HG03460 (cell line): ENCODE data around the gene PAPSS2.
"Not testable (repeated sequence)": the region's sequence is repeated elsewhere in the genome, so short reads cannot be mapped to it uniquely, and the experiment has no call there.

Source experiments
- ATAC-seq: cut with Tn5 transposase; IDR thresholded peaks from one replicate; pipeline ENCODE4 v1.9.1; 2021; ENCODE audit not compliant: unreplicated experiment

Gene PAPSS2

DNA sequence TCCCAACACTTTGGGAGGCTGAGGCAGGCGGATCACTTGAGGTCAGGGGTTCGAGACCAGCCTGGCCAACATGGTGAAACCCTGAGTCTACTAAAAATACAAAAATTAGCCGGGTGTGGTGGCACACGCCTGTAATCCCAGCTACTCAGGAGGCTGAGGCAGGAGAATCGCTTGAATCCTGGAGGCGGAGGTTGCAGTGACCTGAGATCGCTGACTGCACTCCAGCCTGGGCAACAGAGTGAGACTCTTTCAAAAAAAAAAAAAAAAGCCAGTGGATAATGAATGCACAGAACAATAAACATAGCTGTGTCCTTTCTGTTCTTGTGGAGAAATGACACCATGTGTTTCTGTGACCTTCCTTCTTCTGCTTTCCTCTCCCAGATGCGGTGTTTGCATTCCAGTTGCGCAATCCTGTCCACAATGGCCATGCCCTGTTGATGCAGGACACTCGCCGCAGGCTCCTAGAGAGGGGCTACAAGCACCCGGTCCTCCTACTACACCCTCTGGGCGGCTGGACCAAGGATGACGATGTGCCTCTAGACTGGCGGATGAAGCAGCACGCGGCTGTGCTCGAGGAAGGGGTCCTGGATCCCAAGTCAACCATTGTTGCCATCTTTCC is 83.4 kb downstream of the PAPSS2 start:
- not testable (repeated sequence) for ATAC-seq

DNA sequence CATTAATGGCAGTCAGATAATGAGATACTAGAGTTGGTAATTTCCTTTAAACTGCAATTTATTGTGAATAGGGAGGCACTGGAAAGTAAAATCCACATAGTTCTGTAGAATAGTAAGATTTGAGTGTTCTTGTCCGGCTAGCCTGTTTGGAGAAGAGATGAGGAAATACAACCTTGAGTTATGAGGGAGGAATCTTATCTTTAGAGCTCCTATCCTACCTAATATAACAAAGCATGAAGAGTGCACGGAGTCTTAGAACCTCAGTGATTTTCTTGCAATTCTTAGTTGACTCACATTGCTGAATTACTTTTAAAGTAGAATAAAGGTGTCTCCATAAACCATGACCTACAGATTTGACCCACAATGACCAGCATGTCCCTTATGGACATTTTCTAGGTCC is 84.9 kb downstream of the PAPSS2 start:
- ATAC-seq: no peak

DNA sequence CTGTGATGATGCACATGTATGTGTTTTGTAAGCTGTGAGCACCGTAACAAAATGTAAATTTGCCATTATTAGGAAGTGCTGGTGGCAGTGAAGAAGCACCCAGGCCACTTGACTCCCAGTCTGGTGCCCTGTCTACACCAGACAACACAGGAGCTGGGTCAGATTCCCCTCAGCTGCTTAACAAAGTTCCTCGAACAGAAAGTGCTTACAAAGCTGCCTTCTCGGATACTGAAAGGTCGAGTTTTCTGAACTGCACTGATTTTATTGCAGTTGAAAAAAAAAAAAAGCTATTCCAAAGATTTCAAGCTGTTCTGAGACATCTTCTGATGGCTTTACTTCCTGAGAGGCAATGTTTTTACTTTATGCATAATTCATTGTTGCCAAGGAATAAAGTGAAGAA is 87.2 kb downstream of the PAPSS2 start:
- ATAC-seq: no peak

DNA sequence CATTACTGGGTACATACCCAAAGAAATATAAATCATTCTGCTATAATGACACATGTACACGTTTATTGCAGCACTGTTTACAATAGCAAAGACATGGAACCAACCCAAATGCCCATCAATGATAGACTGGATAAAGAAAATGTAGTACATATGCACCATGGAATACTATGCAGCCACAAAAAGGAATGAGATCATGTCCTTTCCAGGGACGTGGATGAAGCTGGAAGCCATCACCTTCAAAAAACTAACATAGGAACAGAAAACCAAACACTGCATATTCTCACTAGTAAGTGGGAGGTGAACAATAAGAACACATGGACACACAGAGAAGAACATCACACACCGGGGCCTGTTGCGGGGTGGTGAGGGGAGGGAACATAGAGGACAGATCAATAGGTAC is 88.6 kb downstream of the PAPSS2 start:
- ATAC-seq: not testable (repeated sequence)

DNA sequence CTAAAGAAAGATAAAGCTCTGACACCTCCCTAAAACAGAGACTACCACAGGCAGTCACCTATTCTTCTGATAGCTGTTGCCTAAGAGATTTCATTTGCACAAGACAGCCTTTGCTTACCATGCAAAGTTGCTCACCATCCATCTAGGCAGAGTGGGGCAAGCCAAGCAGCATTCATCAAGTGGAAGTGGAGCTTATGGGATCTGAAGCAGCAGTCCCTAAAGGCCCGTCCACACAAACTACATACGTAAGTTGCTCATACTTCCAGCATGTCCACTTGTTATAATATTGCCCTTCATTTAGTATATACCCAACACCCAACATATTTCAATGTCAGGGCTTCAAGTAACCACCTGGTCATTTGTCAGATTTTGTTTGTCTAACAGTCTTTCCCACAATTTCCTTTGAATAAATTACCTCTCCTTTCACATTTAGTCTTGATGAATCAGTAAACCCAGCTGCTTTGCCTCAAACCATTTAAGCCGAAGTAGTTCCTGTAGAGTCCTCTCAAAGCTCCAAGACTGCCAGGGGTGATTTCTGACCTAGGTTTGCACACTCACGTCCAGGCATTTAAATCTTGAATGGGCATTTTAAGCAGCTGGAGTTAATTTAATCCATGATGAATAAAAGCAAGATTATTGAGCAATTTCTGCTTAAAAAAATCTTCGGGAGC is 90.5 kb downstream of the PAPSS2 start:
- ATAC-seq: no peak

DNA sequence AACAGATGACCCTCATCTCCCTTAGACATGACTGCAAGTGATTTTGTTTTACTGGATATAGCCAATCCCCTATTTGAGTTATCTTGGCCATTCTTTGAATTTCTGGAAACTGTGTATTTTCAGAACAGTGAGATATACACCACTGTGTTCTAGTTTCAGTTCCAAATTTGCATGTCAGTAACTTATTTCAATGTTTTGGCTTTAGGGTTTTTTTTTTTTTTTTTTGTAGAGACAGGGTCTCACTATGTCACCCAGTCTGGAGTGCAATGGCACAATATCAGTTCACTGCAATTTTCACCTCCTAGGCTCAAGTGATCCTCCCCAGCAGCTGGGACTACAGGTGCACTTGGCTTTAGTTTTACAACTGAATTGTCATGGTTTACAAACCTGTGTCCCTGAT is 91.1 kb downstream of the PAPSS2 start:
- peak; percentile 56 for ATAC-seq

DNA sequence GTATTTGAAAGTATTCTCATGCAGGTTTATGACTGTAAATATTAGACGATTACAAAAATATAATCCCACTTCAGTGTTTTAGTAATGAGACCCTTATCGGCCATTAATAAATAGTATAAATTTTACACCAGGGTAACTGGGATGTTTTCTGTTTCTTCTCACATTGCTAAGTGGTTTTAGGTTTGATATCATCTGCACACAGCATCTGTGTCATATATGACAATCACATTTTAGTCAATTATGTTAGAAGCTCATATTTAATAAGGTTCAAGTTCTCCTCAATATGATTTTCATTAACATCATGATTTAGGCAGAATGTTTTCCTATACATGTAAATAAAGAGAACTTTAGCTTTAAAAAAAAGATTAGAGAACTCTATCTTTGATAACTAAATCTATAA is 91.6 kb downstream of the PAPSS2 start:
- ATAC-seq: no peak

DNA sequence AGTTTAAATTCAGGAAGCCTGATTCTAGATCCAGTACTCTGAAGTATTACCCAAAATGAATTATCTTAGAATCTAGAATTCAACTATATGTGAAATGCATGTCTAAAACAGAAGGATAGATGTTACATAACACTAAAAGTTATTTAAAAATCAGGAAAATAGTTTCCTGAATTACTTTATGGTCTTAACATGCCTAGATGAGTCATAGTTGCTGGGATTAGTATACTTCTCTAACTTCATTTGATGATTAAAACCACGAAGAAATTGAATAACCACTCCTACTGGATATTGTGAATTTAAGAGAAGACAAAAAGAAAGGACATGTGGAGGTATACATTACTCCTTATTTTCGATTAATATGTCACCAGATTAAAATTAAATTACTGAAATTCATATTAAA is 92.9 kb downstream of the PAPSS2 start:
- ATAC-seq: no peak

DNA sequence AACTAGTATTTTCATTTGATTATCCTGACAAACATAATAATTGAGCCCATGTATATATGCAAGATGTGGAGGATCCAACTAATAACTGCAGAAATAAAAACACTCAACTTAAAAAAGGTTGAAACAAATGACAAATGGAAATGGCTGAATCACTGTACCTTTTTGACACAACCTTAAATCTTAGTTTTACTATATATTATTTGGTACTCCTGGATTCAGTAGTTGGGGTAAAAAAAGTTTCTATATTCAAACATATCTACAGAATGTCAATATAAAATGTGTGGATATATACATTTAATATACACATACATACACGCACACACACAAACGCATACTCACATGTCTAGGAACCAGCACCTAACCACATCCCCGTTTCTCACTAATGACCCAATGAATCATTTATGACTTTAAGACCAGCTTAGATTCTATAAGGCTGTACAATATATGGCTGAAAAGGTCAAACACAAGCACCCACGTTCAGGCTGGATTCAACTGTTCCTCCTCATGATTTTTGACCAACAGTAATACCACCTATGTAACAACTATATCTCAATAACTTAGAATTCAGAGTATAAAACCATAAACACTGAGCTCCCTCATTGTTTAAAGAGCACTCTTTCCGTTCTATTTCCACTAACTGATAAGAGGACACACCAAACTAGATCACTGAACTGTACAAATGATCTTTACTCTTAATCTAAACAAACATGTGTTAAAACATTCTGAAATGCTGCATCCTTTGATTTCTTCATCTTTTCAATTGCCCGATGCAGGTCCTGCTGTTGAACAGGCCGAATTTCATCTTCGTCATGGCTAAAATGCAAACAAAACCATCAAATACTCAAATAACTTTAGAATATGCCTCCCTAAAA is 94.6 kb downstream of the PAPSS2 start:
- no peak for ATAC-seq

DNA sequence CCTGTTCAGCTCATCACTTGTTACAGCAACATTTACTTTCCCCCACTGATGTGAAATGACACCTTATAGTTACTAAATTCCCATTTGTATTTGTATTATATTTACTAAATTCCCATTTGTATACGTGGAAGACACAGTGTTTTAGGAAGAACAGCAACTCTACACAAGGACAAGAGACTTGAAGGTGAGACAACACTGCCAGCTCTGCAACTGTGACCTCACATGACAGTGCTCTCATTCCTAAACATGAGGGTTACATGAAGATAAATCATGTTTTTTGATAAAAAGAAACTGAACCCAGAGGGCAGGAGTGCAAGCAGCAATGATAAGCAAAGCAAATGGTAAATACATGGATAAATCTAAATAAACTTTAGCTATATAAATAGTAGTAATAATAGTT is 98.0 kb downstream of the PAPSS2 start:
- no peak for ATAC-seq

DNA sequence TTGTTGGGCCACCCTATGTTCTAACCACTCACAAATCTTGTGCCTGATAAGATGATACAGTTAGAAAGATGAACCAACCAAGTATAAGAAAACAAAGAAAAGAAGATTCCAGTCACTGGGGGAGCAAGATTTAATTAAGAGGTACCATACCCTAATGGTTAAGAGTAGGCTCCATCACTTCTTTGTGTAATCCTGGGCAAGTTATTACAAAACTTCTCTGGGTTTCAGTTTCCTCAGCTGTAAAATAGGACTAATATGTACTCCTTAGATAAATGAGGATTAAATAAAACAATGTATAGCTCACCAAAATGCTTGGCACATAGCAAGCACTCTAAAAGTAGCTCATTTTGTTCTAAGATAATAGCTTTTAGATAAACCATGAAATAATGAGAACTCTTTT is 99.9 kb downstream of the PAPSS2 start:
- no peak for ATAC-seq

DNA sequence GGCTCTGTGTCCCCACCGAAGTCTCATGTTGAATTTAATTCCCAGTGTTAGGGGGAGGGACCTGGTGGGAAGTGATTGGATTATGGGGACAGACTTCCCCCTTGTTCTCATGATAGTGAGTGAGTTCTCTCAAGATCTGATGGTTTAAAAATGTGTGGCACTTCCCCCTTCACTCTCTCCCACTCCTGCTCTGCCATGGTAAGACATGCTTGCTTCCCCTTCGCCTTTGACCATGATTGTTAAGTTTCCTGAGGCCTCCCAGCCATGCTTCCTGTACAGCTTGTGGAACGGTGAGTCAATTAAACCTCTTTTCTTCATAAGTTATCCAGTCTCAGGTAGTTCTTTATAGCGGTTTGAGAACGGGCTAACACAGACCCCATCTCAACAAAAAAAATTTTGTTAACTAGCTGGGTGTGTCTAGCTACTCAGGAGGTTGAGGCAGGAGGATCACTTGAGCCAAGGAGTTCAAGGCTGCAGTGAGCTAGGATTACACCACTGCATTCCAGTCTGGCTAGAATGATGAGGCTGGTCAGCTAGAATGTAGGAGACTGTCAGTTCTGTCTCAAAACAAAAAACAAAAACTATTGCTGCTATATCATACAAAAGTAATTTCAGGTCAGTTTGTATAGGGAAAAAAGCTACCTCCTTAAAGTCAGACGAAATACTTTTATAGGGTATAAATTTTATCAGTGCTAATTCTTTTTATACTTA is 100.7 kb downstream of the PAPSS2 start:
- ATAC-seq: no peak

DNA sequence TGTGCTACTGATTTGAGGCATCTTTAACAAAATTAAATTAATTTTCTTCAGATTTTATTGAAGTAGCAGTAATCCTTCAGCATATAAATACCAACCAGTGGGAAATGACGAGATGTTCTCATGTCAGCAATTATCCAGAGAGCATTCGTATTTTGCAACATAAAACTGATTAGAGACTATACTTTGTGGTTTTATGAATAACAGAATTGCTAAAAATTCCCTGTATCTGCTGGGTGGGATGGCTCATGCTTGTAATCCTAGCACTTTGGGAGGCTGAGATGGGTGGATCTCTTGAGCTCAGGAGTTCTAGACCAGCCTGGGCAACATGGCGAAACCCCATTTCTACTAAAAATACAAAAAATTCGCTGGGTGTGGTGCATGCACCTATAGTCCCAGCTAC is 101.5 kb downstream of the PAPSS2 start:
- no peak for ATAC-seq

DNA sequence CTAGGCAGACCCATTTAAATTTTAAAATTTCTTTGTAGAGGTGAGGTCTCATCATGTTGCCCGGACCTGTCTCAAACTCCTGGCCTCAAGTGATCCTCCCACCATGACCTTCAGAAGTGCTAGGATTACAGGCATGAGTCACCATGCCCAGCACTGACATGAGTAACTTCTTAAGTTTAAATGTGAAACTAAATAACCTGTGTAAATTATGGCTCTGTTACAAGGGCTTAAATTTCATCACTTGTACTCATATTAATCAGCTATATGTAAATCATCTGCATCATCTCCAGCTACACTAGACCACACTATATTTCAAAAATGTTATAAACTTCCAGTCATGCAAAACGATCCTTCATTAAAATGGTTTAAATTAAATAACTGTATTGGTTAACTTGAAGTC is 102.2 kb downstream of the PAPSS2 start:
- peak; percentile 83 for ATAC-seq

DNA sequence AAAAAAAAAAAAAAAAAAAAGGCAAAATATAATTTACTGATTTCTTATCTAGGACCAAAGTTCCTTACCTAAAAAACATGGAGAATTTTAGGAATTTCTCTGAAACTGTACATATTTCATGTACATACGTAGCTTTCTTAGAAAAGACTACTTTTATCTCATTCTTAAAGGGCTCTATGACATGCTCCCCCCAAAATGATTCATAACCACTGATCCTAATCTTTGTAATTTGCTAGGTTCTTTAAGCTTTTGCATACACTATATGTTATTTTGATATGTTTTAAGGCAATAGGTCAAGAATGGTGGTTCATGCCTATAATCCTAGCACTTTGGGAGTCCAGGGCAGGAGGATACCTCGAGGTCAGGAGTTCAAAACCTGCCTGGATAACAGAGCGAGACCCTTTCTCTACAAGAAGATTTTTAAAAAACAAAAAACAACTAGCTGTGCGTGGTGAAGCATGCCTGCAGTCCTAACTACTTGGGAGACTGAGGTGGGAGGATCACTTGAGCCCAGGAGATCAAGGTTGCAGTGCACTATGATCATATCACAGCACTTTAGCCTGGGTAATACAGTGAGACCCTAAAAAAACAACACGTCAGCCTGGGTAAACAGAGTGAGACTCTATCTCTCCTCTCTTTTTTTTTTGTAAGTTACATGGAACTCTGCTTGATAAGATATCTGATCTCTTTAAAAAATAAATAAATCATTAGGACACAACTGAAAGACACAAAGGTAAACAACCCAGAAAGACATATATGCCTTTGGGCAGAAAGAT is 103.6 kb downstream of the PAPSS2 start:
- no peak for ATAC-seq

DNA sequence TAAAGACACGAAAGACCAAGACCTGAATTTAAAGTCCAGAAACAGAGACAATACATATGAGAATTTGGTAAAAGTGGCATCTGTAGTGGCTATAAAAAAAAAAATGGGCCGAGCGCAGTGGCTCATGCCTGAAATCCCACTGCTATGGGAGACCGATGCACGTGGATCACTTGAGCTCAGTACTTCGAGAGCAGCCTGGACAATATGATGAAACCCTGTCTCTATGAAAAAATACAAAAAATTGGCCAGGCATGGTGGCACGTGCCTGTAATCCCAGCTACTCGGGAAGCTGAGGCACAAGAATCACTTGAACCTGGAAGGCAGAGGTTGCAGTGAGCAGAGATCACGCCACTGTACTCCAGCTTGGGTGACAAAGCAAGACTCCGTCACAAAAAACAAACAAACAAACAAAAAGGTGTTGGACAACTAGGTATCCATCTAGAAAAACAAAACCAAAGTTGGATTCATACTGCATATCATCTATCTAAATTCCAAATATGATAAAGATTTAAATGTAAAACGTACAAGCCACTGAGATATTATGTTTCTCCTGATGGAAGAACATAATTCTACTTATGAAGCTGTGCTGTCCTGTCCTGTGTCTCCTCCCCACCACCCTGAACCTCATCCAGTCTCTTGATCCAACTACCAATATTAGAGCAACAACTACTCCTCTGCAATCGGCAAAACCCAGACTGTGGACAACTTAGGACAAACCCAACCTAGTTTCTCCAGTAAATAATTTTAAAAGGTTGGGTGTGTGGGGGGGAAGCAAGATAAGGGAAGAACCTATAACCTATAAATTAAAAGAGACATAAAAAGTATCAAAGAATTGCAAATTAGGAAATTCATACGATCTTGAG is 104.6 kb downstream of the PAPSS2 start:
- no peak for ATAC-seq

DNA sequence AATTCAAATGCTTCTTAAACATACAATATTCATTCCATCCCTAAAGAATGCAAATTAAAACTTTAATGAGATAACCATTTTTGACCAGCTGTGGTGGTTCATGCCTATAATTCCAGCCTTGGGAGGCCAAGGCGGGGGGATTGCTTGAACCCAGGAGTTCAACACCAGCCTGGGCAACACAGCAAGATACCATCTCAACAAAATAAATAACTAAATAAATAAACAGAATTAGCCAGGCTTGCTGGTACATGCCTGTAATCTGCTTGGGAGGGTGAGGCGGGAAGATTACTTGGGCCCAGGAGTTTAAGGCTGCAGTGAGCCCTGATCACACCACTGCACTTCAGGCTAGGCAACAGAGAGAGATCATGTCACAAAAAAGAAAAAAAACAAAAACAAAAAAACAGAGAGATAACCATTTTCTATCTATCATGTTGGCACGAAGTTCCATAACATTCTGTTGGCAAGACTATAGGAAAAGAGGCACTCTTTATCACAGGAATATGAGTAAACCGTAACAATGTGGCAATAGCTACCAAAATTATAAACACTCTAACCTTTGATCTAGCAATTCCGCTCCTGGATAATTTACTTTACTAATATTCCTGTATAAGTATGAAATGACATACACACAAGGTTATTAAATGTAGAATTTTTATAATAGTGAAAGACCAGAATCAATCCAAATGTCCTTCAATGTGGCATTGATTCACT is 106.1 kb downstream of the PAPSS2 start:
- ATAC-seq: no peak

DNA sequence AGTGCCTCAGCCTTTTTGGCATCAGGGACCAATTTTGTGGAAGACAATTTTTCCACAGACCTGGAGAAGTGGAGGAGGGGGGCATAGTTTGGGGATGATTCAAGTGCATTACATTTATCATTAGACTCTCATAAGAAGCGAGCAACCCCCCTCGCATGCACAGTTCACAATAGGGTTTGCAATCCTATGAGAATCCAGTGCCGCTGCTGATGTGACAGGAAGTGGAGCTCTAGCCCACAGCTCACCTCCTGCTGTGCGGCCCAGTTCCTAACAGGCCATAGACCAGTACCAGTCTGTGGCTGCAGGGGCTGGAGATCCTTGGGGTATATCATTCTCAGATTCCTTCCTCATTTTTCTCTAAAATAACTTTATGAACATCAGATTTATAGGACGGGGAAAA is 107.6 kb downstream of the PAPSS2 start:
- ATAC-seq: no peak

DNA sequence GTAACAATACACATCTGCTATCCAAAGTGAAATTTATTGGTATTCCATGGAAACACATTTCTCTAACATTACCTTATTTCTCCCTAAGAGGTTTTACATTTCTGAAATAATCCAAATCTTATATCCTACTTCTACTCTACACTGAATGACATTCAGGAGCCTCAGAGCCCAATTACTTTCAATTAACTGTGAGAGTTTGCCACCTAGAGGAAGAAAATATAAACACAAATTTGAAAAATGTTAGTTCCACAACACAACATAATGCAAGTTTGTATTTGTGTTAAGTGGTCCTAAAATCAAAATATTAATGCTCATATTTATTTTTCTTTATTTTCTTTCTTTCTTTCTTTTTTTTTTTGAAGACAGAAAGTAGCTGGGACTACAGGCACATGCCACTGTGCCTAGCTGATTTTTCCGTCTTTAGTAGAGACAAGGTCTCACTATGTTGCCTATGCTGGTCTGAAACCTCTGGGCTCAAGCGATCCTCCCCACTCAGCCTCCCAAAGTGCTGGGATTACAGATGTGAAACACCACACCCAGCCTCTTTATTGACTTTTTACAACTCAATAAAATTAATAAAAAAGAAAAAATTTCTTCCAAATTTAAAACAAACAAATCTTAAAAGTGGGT is 112.3 kb downstream of the PAPSS2 start:
- ATAC-seq: no peak
